WTC11 (cell line): ENCODE measurements around the gene MDGA2. TPM values are rescaled to one million over a fixed set of nuclear protein-coding genes. Genes with fewer than 3 reads are reported as not detected.
A peak's percentile ranks its signal among the peaks of the same experiment; 100 is the strongest.

Source experiments
- ATAC-seq: fragments of 200-7000 bp; cut with Tn5 transposase; 2 replicates; pipeline ENCODE4 v1.10.0; 2021; ENCODE audit warnings: mild to moderate bottlenecking, moderate library complexity
- CTCF ChIA-PET: fragments of 300-600 bp; sonication (Branson Sonifier 250); formaldehyde crosslinking; loops from one replicate; lab custom pipeline; 2021; ENCODE audit warnings: antibody characterized with exemption; lab: Charles Lee
- POLR2A ChIA-PET: fragments of 350-600 bp; sonication (Branson Sonifier 250); formaldehyde crosslinking; loops from one replicate; lab custom pipeline; 2021; ENCODE audit warnings: antibody characterized with exemption; lab: Charles Lee
- DNase-seq: peaks from one replicate; pipeline ENCODE4 v3.0.0; 2021; ENCODE audit warnings: low spot score
- H3K27ac Mint-ChIP-seq: 2 replicates; pipeline ENCODE4 v1.8.0; 2021; ENCODE audit warnings: mixed read lengths
- H3K27me3 Mint-ChIP-seq: 2 replicates; pipeline ENCODE4 v1.8.0; 2021; ENCODE audit warnings: low read depth, mild to moderate bottlenecking, moderate library complexity, mixed read lengths
- H3K36me3 Mint-ChIP-seq: 2 replicates; pipeline ENCODE4 v1.8.0; 2021; ENCODE audit warnings: mixed read lengths
- H3K4me1 Mint-ChIP-seq: 2 replicates; pipeline ENCODE4 v1.8.0; 2022; ENCODE audit warnings: mixed read lengths
- H3K4me3 Mint-ChIP-seq: 2 replicates; pipeline ENCODE4 v1.8.0; 2021; ENCODE audit warnings: mild to moderate bottlenecking, moderate library complexity, mixed read lengths
- H3K9me3 Mint-ChIP-seq: 2 replicates; pipeline ENCODE4 v1.8.0; 2021; ENCODE audit warnings: mixed read lengths
- ATF2 ChIP-seq: sonication (generic); formaldehyde crosslinking; IDR thresholded peaks from 2 replicates; pipeline ENCODE4 v1.8.1; 2022; ENCODE audit warnings: low read depth, missing genetic modification reagents, borderline replicate concordance
- CREM ChIP-seq: sonication (generic); formaldehyde crosslinking; IDR thresholded peaks from 2 replicates; pipeline ENCODE4 v1.8.1; 2022; ENCODE audit warnings: mild to moderate bottlenecking, missing genetic modification reagents, moderate library complexity
- EMX1 ChIP-seq: fragments of 250-450 bp; sonication (Bioruptor Pico); IDR thresholded peaks from 2 replicates; pipeline ENCODE4 v1.8.0; 2021; ENCODE audit warnings: mild to moderate bottlenecking
- FOXK1 ChIP-seq: sonication (generic); formaldehyde crosslinking; IDR thresholded peaks from 2 replicates; pipeline ENCODE4 v1.8.0; 2022; ENCODE audit warnings: mild to moderate bottlenecking, moderate library complexity, missing genetic modification reagents
- FOXP1 ChIP-seq: sonication (generic); formaldehyde crosslinking; IDR thresholded peaks from 2 replicates; pipeline ENCODE4 v1.8.0; 2022; ENCODE audit warnings: missing genetic modification reagents, mild to moderate bottlenecking, moderate library complexity, borderline replicate concordance
- GRHL2 ChIP-seq: fragments of 250-450 bp; sonication (Bioruptor Pico); IDR thresholded peaks from 2 replicates; pipeline ENCODE4 v1.8.0; 2022; ENCODE audit warnings: mild to moderate bottlenecking, moderate library complexity; ENCODE audit not compliant: insufficient replicate concordance, severe bottlenecking
- JAZF1 ChIP-seq: fragments of 250-450 bp; sonication (Bioruptor Pico); IDR thresholded peaks from 2 replicates; pipeline ENCODE4 v1.9.0; 2021; ENCODE audit warnings: moderate library complexity, mild to moderate bottlenecking, inconsistent platforms
- JUN ChIP-seq: sonication (generic); formaldehyde crosslinking; IDR thresholded peaks from 2 replicates; pipeline ENCODE4 v1.8.0; 2023; ENCODE audit warnings: mild to moderate bottlenecking, missing genetic modification reagents
- NFYB ChIP-seq: sonication (generic); formaldehyde crosslinking; conservative IDR thresholded peaks from 2 replicates; pipeline ENCODE4 v1.8.0; 2022; ENCODE audit warnings: low read depth, missing genetic modification reagents
- NR1H2 ChIP-seq: sonication (generic); formaldehyde crosslinking; IDR thresholded peaks from 2 replicates; pipeline ENCODE4 v1.9.0; 2021; ENCODE audit warnings: mild to moderate bottlenecking, moderate library complexity, missing genetic modification reagents
- NR3C1 ChIP-seq: sonication (generic); formaldehyde crosslinking; conservative IDR thresholded peaks from 2 replicates; pipeline ENCODE4 v1.8.1; 2023; ENCODE audit warnings: low read depth, mild to moderate bottlenecking, missing genetic modification reagents
- RORB ChIP-seq: fragments of 250-450 bp; sonication (Bioruptor Pico); IDR thresholded peaks from 2 replicates; pipeline ENCODE4 v1.9.0; 2021; ENCODE audit warnings: mild to moderate bottlenecking
- SMAD3 ChIP-seq: sonication (generic); formaldehyde crosslinking; IDR thresholded peaks from 2 replicates; pipeline ENCODE4 v1.8.0; 2022; ENCODE audit warnings: missing genetic modification reagents, mild to moderate bottlenecking, borderline replicate concordance
- SP1 ChIP-seq: sonication (generic); formaldehyde crosslinking; conservative IDR thresholded peaks from 2 replicates; pipeline ENCODE4 v1.8.1; 2022; ENCODE audit warnings: missing genetic modification reagents
- STAT6 ChIP-seq: sonication (generic); formaldehyde crosslinking; conservative IDR thresholded peaks from 2 replicates; pipeline ENCODE4 v1.8.1; 2023; ENCODE audit warnings: mild to moderate bottlenecking, low read depth, missing genetic modification reagents, moderate library complexity
- TP53 ChIP-seq: sonication (generic); formaldehyde crosslinking; IDR thresholded peaks from 2 replicates; pipeline ENCODE4 v1.8.1; 2023; ENCODE audit warnings: mild to moderate bottlenecking, missing genetic modification reagents
- ZNF219 ChIP-seq: sonication (generic); formaldehyde crosslinking; IDR thresholded peaks from 2 replicates; pipeline ENCODE4 v1.8.0; 2023; ENCODE audit warnings: missing genetic modification reagents, mild to moderate bottlenecking, borderline replicate concordance
- ZNF232 ChIP-seq: sonication (generic); formaldehyde crosslinking; IDR thresholded peaks from 2 replicates; pipeline ENCODE4 v1.8.0; 2022; ENCODE audit warnings: mild to moderate bottlenecking, missing genetic modification reagents
- ZNF423 ChIP-seq: fragments of 250-450 bp; sonication (Bioruptor Pico); IDR thresholded peaks from 2 replicates; pipeline ENCODE4 v2.1.2; 2022; ENCODE audit warnings: mild to moderate bottlenecking, moderate library complexity
- ZNF512 ChIP-seq: sonication (generic); formaldehyde crosslinking; IDR thresholded peaks from 2 replicates; pipeline ENCODE4 v1.8.1; 2022; ENCODE audit warnings: missing genetic modification reagents, borderline replicate concordance
- ZSCAN18 ChIP-seq: fragments of 250-450 bp; sonication (Bioruptor Pico); IDR thresholded peaks from 2 replicates; pipeline ENCODE4 v2.1.2; 2022; ENCODE audit warnings: mild to moderate bottlenecking, moderate library complexity
- total RNA-seq: library from RNA; stranded (reverse); gene quantifications from 3 replicates; pipeline ENCODE4 v1.2.3, GENCODE V29; 2021

Gene MDGA2
- total RNA-seq, 1 experiment from 2014 or later: 4.9 TPM

GRCh38 chr14:47427629-47428028, 247.8 kb downstream of the MDGA2 start:
- no peak for TF ChIP-seq ATF2 (CRISPR knock-in tag)
- TF ChIP-seq NFYB (CRISPR knock-in tag): no peak
- TF ChIP-seq NR3C1 (CRISPR knock-in tag): no peak
- no peak for TF ChIP-seq CREM (CRISPR knock-in tag)
- TF ChIP-seq STAT6 (CRISPR knock-in tag): no peak
- no peak for TF ChIP-seq NR1H2 (CRISPR knock-in tag)
- no peak for TF ChIP-seq SMAD3 (CRISPR knock-in tag)
- no peak for TF ChIP-seq FOXK1 (CRISPR knock-in tag)
- TF ChIP-seq ZNF219 (CRISPR knock-in tag): no peak
- no peak for TF ChIP-seq JAZF1 (CRISPR knock-in tag)
- no peak for TF ChIP-seq ZSCAN18
- no peak for TF ChIP-seq ZNF232 (CRISPR knock-in tag)
- no peak for TF ChIP-seq TP53 (CRISPR knock-in tag)
- TF ChIP-seq, all 79 proteins: peak for 0
- peaks cover 16% of the 10 kb centered on the region for H3K9me3 Mint-ChIP-seq
- ChIA-PET CTCF (no interaction called here), POLR2A (no interaction called here)
- peaks cover 8% of the 10 kb centered on the region for H3K4me1 Mint-ChIP-seq
- DNase-seq: no peak
- peaks cover 6% of the 10 kb centered on the region for H3K36me3 Mint-ChIP-seq
- no peak overlapping the region for H3K27ac Mint-ChIP-seq
- no peak overlapping the region for H3K4me3 Mint-ChIP-seq
- no peaks in the 10 kb centered on the region for H3K27me3 Mint-ChIP-seq
- no peak for ATAC-seq

- Mint-ChIP-seq H3K4me3 (no peak overlapping the region), H3K27ac (no peak overlapping the region), H3K4me1 (peaks cover 29% of the 10 kb centered on the region), H3K27me3 (no peaks in the 10 kb centered on the region), H3K36me3 (peaks cover 6% of the 10 kb centered on the region), H3K9me3 (peaks cover 13% of the 10 kb centered on the region)
- no peak for TF ChIP-seq ZNF512 (CRISPR knock-in tag)
- no peak for TF ChIP-seq JUN
- no peak for TF ChIP-seq RORB
- CTCF ChIA-PET: no interaction called here
- POLR2A ChIA-PET: no interaction called here
- DNase-seq (no peak), ATAC-seq (no peak)
Observed at GRCh38 chr14:47425302-47425701, 250.1 kb downstream of the MDGA2 start.

GRCh38 chr14:47422191-47422590, 253.2 kb downstream of the MDGA2 start:
- CTCF ChIA-PET: interaction anchor here (0.6 kb wide), 1 partner anchor 10 kb away, joined by 3 read pairs; no protein-coding TSS in a partner anchor
- Mint-ChIP-seq H3K9me3 (peaks cover 19% of the 10 kb centered on the region), H3K27me3 (no peaks in the 10 kb centered on the region; the same call in 1 of the 2 replicates), H3K4me1 (peaks cover 29% of the 10 kb centered on the region), H3K4me3 (0 out of 2 replicates have a peak overlapping the region, but pooled peaks have one; percentile 35), H3K27ac (0 out of 2 replicates have a peak overlapping the region, but pooled peaks have one; percentile 21), H3K36me3 (peaks cover 4% of the 10 kb centered on the region)
- no peak for DNase-seq
- TF ChIP-seq ZNF423: no peak
- TF ChIP-seq ZNF232 (CRISPR knock-in tag): no peak
- TF ChIP-seq FOXP1 (CRISPR knock-in tag): no peak
- TF ChIP-seq GRHL2 (CRISPR knock-in tag): no peak
- TF ChIP-seq SP1: no peak
- TF ChIP-seq EMX1: no peak
- POLR2A ChIA-PET: no interaction called here
- peak; percentile 83 for ATAC-seq
